HCT116 (cell line): ENCODE measurements around the gene POMGNT2. TPM values are rescaled to one million over a fixed set of nuclear protein-coding genes. Genes with fewer than 3 reads are reported as not detected.

Experiments
- ATAC-seq: fragments of 200-7000 bp; cut with Tn5 transposase; 2 replicates; pipeline ENCODE4 v1.9.1; 2020; ENCODE audit warnings: mild to moderate bottlenecking, moderate library complexity
- BruUV-seq: library from RNA; stranded (reverse); fragments of 400-500 nt; replicated peaks from 2 replicates; lab custom pipeline; 2021; lab: Mats Ljungman, UMichigan
- CTCF ChIA-PET: fragments of 300-600 bp; sonication (Branson Sonifier 250); formaldehyde crosslinking; loops from one replicate; lab custom pipeline; 2021; ENCODE audit warnings: antibody characterized with exemption; lab: Charles Lee
- POLR2A ChIA-PET: fragments of 300-600, 350-600 bp; sonication (Branson Sonifier 250); formaldehyde crosslinking; loops from one replicate; lab custom pipeline; 2021; ENCODE audit warnings: antibody characterized with exemption; lab: Charles Lee
- RAD21 ChIA-PET, 2 experiments: fragments of 300-600 bp; sonication (Branson Sonifier 250); formaldehyde crosslinking; loops; one replicate each; lab custom pipeline; 2023; ENCODE audit warnings: low total read pairs in 2 of 2; ENCODE audit not compliant: uncharacterized antibody in 2 of 2, unreplicated experiment in 2 of 2, low non-redundant PET in 1 of 2; lab: Charles Lee
- DNase-seq: peaks from one replicate; pipeline ENCODE4 v3.0.0-alpha.2; 2010; ENCODE audit warnings: low read depth, low spot score
- H2AFZ ChIP-seq: fragments of 200-600 bp; shearing (Covaris generic), sonication (generic); 2 replicates; pipeline ENCODE4 v1.6.1; 2017; ENCODE audit warnings: low read depth, mixed run types, mixed read lengths, antibody characterized with exemption, low read length; ENCODE audit not compliant: poor library complexity, severe bottlenecking
- H3K27ac ChIP-seq: 2 replicates; pipeline ENCODE4 v1.5.1; 2012; ENCODE audit warnings: low read depth, low read length
- H3K27me3 ChIP-seq: fragments of 200-600 bp; sonication (generic); 2 replicates; pipeline ENCODE4 v1.6.1; 2016; ENCODE audit warnings: mixed run types, low read length, mixed read lengths; ENCODE audit not compliant: insufficient read depth
- H3K36me3 ChIP-seq, 2 experiments: fragments of 200-500 bp in 1 of 2; fragments of 200-600 bp in 1 of 2; sonication (Bioruptor generic) in 1 of 2; sonication (generic) in 1 of 2; 2 replicates each; pipeline versions ENCODE4 v1.5.1 to v1.6.1; 2014 to 2016; ENCODE audit warnings: low read length in 2 of 2, inconsistent platforms in 1 of 2, mixed read lengths in 1 of 2, mixed run types in 1 of 2; ENCODE audit not compliant: insufficient read depth in 2 of 2, control insufficient read depth in 1 of 2
- H3K4me1 ChIP-seq, 2 experiments: fragments of 200-600 bp in 1 of 2; sonication (generic) in 1 of 2; 2 replicates each; pipeline versions ENCODE4 v1.5.1 to v1.6.1; 2012 to 2017; ENCODE audit warnings: low read length in 2 of 2, inconsistent platforms in 1 of 2, mild to moderate bottlenecking in 1 of 2, mixed read lengths in 1 of 2, mixed run types in 1 of 2, moderate library complexity in 1 of 2; ENCODE audit not compliant: insufficient read depth in 2 of 2, control insufficient read depth in 1 of 2
- H3K4me2 ChIP-seq: fragments of 200-600 bp; sonication (generic); 2 replicates; pipeline ENCODE4 v1.6.1; 2017; ENCODE audit warnings: mixed run types, low read length, mixed read lengths
- H3K4me3 ChIP-seq, 2 experiments: fragments of 200-600 bp in 1 of 2; sonication (generic) in 1 of 2; replicated peaks in 1 of 2; 2 replicates each; pipeline ENCODE4 v1.5.1; 2011 to 2016; ENCODE audit warnings: low read length in 2 of 2, control low read depth in 1 of 2, low read depth in 1 of 2, mild to moderate bottlenecking in 1 of 2, mixed read lengths in 1 of 2, mixed run types in 1 of 2
- H3K79me2 ChIP-seq: fragments of 200-600 bp; sonication (generic); 2 replicates; pipeline ENCODE4 v1.6.1; 2017; ENCODE audit warnings: mild to moderate bottlenecking, mixed run types, low read length, moderate library complexity, mixed read lengths; ENCODE audit not compliant: insufficient read depth
- H3K9ac ChIP-seq: fragments of 200-600 bp; sonication (generic); 2 replicates; pipeline ENCODE4 v1.6.1; 2016; ENCODE audit warnings: low read length, mixed read lengths
- H3K9me2 ChIP-seq: fragments of 200-600 bp; sonication (generic), shearing (Covaris generic); 2 replicates; pipeline ENCODE4 v1.6.1; 2017; ENCODE audit warnings: mixed run types, mild to moderate bottlenecking, moderate library complexity; ENCODE audit not compliant: insufficient read depth
- H3K9me3 ChIP-seq, 2 experiments: fragments of 200-500 bp in 1 of 2; fragments of 200-600 bp in 1 of 2; sonication (Bioruptor generic) in 1 of 2; sonication (generic) in 1 of 2; 2 replicates each; pipeline ENCODE4 v1.6.1; 2014 to 2017; ENCODE audit warnings: low read length in 2 of 2, mixed read lengths in 2 of 2, inconsistent platforms in 1 of 2, low read depth in 1 of 2, mild to moderate bottlenecking in 1 of 2, mixed run types in 1 of 2, moderate library complexity in 1 of 2; ENCODE audit not compliant: control insufficient read depth in 1 of 2, insufficient read depth in 1 of 2
- H4K20me1 ChIP-seq: fragments of 200-600 bp; sonication (generic), shearing (Covaris generic); 2 replicates; pipeline ENCODE4 v1.6.1; 2017; ENCODE audit warnings: mixed run types, mild to moderate bottlenecking, moderate library complexity; ENCODE audit not compliant: insufficient read depth
- CBX3 ChIP-seq: IDR thresholded peaks from 2 replicates; pipeline ENCODE4 v1.6.1; 2012; ENCODE audit warnings: low read depth
- CEBPB ChIP-seq: IDR thresholded peaks from 2 replicates; pipeline ENCODE4 v1.6.1; 2012; ENCODE audit warnings: low read depth
- EZH2phosphoT487 ChIP-seq: fragments of 200-600 bp; IDR thresholded peaks from 2 replicates; pipeline ENCODE4 v1.6.1; 2018; ENCODE audit warnings: antibody characterized with exemption, borderline replicate concordance
- FOSL1 ChIP-seq: IDR thresholded peaks from 2 replicates; pipeline ENCODE4 v1.6.1; 2012; ENCODE audit warnings: low read depth
- JUND ChIP-seq: IDR thresholded peaks from 2 replicates; pipeline ENCODE4 v1.6.1; 2012
- POLR2AphosphoS5 ChIP-seq: IDR thresholded peaks from 2 replicates; pipeline ENCODE4 v1.6.1; 2011; ENCODE audit warnings: mild to moderate bottlenecking, low read depth, low read length, moderate library complexity
- SIN3A ChIP-seq: IDR thresholded peaks from 2 replicates; pipeline ENCODE4 v1.6.1; 2012; ENCODE audit warnings: low read depth
- SP1 ChIP-seq: IDR thresholded peaks from 2 replicates; pipeline ENCODE4 v1.6.1; 2012; ENCODE audit warnings: low read depth
- SRF ChIP-seq: IDR thresholded peaks from 2 replicates; pipeline ENCODE4 v1.6.1; 2012; ENCODE audit warnings: low read depth
- TCF7L2 ChIP-seq: IDR thresholded peaks from 2 replicates; pipeline ENCODE4 v1.7.0; 2011; ENCODE audit warnings: borderline replicate concordance, inconsistent platforms; ENCODE audit not compliant: insufficient read depth, insufficient read length; ENCODE audit errors: extremely low read depth
- YY1 ChIP-seq: IDR thresholded peaks from 2 replicates; pipeline ENCODE4 v1.6.1; 2011; ENCODE audit warnings: low read length, low read depth, moderate library complexity, mild to moderate bottlenecking; ENCODE audit not compliant: insufficient replicate concordance; ENCODE audit errors: extremely low read depth
- ZFX ChIP-seq: fragments of 450-650 bp; IDR thresholded peaks from 2 replicates; pipeline ENCODE4 v1.6.1; 2017
- ZNF274 ChIP-seq: fragments of 200-500 bp; sonication (Bioruptor generic); IDR thresholded peaks from 2 replicates; pipeline ENCODE4 v1.6.1; 2014; ENCODE audit warnings: mild to moderate bottlenecking, low read depth, low read length, inconsistent platforms
- intact Hi-C: fragments of 100-400 bp; cut with micrococcal nuclease; formaldehyde crosslinking; loops from 2 replicates; pipeline ENCODE4 v1.10.0; 2022
- total RNA-seq: library from RNA; stranded (reverse); gene quantifications from one replicate; pipeline ENCODE4 v1.2.1, GENCODE V29; 2021; ENCODE audit not compliant: unreplicated experiment
- TF ChIP-seq, protein P1 (sequence below): IDR thresholded peaks from 2 replicates; pipeline ENCODE4 v1.6.1; 2012
- TF ChIP-seq, protein P2 (sequence below): IDR thresholded peaks from 2 replicates; pipeline ENCODE4 v1.6.1; 2012
- TF ChIP-seq, protein P3 (sequence below): IDR thresholded peaks from 2 replicates; pipeline ENCODE4 v1.6.1; 2012; ENCODE audit warnings: low read depth

POMGNT2 gene
- total RNA-seq, 1 experiment from 2014 or later = 21.6 TPM

DNA sequence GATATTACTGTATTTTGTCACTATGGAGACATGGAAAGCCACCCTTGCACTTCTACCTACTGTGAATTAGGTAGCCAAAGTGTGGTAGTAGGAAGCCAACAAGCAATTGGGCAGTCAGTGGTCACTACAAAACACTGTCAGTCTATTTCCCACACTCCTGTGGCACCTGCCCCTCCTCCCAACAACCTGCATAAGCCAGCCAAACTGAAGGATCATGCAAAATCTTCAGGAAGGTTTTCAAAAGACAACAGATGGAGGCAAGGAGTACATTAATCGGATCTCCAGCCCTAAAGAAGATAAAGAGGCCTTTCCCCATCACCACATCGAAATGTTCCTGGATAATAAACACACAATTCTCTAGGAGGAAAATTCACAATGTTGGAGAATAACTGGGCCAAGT is 11.9 kb downstream of the POMGNT2 start:
- H3K4me3 ChIP-seq = no peak overlapping the region
- DNase-seq (no peak), ATAC-seq (no peak)
- no peak overlapping the region for H3K4me2 ChIP-seq
- H3K27ac ChIP-seq = no peak overlapping the region
- no peaks in the 10 kb centered on the region for H3K9me3 ChIP-seq
- no peaks in the 10 kb centered on the region for H3K9me2 ChIP-seq
- no peaks in the 10 kb centered on the region for H4K20me1 ChIP-seq
- intact Hi-C loops = no loop called here
- H3K4me1 ChIP-seq = no peaks in the 10 kb centered on the region
- peaks cover 66% of the 10 kb centered on the region for H3K79me2 ChIP-seq
- no peaks in the 10 kb centered on the region for H3K27me3 ChIP-seq
- no peak overlapping the region for H3K9ac ChIP-seq
- RAD21 ChIA-PET = no interaction called here
- H3K36me3 ChIP-seq = no peaks in the 10 kb centered on the region
- no peak overlapping the region for H2AFZ ChIP-seq
- no TSS peak for BruUV-seq
- CTCF ChIA-PET = no interaction called here
- no peak for TF ChIP-seq SRF
- no peak for TF ChIP-seq CBX3
- no peak for TF ChIP-seq JUND
- no peak for TF ChIP-seq YY1
- TF ChIP-seq, protein P1, sequence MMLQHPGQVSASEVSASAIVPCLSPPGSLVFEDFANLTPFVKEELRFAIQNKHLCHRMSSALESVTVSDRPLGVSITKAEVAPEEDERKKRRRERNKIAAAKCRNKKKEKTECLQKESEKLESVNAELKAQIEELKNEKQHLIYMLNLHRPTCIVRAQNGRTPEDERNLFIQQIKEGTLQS = no peak
- no peak for TF ChIP-seq SIN3A
- TF ChIP-seq, protein P2, sequence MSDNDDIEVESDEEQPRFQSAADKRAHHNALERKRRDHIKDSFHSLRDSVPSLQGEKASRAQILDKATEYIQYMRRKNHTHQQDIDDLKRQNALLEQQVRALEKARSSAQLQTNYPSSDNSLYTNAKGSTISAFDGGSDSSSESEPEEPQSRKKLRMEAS = no peak
- no peak for TF ChIP-seq ZNF274
- no peak for TF ChIP-seq POLR2AphosphoS5
- TF ChIP-seq ZFX = no peak
- no peak for TF ChIP-seq FOSL1
- TF ChIP-seq CEBPB = no peak
- TF ChIP-seq, protein P3, sequence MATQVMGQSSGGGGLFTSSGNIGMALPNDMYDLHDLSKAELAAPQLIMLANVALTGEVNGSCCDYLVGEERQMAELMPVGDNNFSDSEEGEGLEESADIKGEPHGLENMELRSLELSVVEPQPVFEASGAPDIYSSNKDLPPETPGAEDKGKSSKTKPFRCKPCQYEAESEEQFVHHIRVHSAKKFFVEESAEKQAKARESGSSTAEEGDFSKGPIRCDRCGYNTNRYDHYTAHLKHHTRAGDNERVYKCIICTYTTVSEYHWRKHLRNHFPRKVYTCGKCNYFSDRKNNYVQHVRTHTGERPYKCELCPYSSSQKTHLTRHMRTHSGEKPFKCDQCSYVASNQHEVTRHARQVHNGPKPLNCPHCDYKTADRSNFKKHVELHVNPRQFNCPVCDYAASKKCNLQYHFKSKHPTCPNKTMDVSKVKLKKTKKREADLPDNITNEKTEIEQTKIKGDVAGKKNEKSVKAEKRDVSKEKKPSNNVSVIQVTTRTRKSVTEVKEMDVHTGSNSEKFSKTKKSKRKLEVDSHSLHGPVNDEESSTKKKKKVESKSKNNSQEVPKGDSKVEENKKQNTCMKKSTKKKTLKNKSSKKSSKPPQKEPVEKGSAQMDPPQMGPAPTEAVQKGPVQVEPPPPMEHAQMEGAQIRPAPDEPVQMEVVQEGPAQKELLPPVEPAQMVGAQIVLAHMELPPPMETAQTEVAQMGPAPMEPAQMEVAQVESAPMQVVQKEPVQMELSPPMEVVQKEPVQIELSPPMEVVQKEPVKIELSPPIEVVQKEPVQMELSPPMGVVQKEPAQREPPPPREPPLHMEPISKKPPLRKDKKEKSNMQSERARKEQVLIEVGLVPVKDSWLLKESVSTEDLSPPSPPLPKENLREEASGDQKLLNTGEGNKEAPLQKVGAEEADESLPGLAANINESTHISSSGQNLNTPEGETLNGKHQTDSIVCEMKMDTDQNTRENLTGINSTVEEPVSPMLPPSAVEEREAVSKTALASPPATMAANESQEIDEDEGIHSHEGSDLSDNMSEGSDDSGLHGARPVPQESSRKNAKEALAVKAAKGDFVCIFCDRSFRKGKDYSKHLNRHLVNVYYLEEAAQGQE = no peak
- no peak for TF ChIP-seq TCF7L2
- no peak for TF ChIP-seq SP1
- no peak for TF ChIP-seq EZH2phosphoT487
- POLR2A ChIA-PET = no interaction called here
